Stimulated activated CD8-positive, alpha-beta memory T cell treated with anti-CD3 and anti-CD28 coated beads, Interleukin-4, amount 100 ng/mL, for 24 hours (primary cell): Measurements from ENCODE around the gene HDDC3.
"Not testable (repeated sequence)": the region's sequence is repeated elsewhere in the genome, so short reads cannot be mapped to it uniquely, and the experiment has no call there.

Source experiments
- DNase-seq: peaks from one replicate; pipeline ENCODE4 v3.0.0-alpha.2; 2020; ENCODE audit warnings: low read depth

HDDC3 gene

DNA sequence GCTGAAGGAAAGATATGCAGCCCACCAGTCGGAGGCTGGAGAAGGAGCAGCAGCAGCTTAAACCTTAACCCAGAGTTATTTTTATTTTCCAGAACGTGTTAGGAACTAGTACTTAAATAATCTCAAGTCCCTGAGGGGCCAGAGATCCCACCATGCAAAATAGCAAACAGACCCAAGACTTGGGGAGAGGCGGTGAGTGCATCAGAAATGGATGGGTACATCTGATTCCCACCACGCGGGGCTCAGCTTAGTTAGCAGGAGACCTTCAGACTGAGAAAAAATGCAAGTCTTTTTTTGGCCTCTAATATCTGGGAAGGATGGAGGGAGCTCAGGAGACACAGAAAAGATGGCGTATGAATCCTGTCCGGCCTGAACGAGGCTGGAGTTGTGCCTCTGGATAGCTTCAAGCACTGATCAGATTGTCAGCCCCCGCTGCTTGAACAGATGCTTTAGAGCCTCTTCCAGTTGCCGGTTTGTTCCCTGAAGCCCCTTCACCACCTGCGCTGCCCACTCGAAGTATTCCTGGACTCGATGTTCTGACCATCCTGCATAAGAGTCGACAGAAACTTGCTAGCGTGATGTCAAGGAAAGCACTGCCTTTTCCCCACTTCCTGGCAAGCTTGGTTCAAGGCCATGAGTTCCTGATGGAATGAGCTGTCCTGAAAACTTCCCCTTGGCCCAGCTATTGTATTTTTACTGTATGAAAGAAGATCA is 1.3 kb downstream of the HDDC3 start:
- no peak for DNase-seq

DNA sequence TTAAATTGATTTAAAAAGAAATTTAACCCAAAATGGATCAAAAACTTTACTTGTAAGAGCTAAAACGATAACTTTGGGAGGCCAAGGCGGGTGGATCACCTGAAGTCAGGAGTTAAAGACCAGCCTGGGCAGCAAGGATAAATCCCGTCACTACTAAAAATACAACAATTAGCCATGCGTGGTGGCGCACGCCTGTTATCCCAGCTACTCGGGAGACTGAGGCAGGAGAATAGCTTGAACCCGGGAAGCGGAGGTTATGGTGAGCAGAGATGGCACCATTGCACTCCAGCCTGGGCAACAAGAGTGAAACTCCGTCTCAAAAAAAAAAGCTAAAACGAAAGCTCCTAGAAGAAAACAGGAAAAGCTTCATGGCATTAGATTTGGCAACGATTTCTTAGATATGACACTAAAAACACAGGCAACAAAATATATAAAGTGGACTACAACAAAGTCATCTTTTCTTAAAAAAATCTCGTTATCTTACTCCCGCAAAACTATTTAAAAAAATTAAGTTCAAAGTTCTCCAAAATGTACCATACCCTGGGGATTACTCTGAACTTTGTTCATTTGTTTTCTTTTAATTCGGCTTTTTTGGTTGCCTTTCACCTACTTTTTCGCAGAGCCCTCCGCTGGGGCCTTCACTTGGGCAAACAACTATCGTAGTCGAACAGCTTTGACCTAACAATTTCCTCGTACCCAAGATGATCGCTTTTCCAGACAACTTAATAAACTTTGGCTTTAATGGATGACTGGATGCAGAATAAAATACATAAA is 2.9 kb downstream of the HDDC3 start:
- DNase-seq: no peak

DNA sequence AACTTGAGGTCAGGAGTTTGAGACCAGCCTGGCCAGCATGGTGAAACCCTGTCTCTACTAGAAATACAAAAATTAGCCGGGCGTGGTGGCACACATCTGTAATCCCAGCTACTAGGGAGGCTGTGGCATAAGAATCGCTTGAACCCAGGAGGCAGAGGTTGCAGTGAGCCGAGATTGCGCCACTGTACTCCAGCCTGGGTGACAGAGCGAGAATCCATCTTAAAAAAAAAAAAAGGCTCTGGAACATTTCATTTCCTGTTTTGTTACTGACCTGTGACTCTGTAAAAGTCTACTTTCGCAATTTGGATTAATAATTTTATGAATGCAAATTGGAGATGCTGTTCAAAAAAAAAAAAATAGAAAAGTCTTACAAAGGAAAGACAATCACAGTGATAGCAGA is 4.2 kb downstream of the HDDC3 start:
- not testable (repeated sequence) for DNase-seq

DNA sequence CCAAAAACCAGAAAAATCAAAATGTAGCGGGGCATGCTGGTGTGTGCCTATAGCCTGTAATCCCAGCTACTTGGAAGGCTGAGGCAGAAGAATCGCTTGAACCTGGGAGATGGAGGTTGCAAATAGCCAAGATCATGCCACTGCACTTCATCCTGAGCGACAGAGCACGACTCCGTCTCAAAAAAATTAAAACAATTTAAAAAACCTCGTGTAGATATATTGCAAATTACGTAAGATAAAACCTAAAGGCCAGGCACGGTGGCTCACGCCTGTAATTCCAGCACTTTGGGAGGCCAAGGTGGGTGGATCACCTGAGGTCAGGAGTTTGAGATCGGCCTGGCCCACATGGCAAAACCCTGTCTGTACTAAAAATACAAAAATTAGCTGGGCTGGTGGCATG is 5.6 kb downstream of the HDDC3 start:
- not testable (repeated sequence) for DNase-seq

DNA sequence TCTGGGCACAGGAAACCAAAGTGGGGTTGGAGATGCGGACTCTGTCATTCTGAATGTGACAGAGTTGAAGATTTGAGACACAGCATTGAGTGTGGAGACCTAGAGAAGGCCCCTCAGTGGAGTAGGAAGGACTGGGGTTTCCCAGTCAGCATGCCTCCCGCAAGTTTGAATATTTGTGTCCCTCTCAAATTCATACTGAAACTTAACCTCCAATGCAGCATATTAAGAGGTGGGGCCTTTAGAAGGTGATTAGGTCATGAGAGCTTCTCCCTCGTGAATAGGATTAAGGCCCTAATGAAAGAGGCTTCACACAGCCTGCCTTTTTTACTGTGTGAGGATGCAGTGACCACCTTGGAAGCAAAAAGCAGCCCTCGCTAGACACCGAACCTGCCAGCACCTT is 8.0 kb downstream of the HDDC3 start:
- no peak for DNase-seq

DNA sequence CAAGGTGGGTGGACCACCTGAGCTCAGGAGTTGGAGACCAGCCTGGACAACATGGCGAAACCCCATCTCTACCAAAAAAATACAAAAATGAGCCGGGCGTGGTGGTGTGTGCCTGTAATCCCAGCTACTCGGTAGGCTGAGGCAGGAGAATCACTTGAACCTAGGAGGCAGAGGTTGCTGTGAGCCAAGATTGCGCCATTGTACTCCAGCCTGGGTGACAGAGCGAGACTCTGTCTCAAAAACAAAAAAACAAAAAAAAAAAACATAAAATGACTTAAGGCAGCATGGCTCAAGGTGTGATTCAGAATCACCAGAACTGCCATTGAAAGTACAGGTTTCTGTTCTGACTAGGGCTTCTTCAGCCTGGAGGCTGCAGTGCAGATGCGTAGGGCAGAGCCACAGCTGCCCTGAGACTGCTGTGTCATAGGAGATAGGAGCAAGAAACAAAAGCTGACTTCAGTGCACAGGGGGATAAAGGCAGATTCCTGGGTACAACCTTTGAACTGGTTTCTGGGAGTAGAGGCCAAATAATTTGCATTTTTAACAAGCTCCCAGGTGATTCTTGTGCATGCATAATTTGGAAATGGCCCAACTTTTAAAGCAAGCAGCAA is 9.5 kb downstream of the HDDC3 start:
- DNase-seq: not testable (repeated sequence)

DNA sequence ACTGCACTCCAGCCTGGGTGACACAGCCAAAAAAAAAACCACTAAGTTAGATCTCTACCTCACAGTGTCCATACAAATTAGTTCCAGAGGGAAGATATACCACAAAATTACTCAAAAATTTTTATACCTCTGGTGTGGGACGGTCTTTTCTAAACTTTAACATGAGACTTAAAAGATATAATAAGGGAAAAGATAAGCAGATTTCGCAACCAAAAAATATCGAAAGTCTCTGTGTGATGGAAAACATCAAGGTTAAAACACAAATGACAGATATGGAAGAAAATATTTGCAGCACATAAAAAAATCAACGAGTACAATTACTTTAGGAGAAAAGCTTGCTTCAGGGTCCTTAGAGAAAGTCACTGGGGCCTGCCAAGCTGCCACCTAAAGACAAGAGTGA is 10.5 kb downstream of the HDDC3 start:
- no peak for DNase-seq

DNA sequence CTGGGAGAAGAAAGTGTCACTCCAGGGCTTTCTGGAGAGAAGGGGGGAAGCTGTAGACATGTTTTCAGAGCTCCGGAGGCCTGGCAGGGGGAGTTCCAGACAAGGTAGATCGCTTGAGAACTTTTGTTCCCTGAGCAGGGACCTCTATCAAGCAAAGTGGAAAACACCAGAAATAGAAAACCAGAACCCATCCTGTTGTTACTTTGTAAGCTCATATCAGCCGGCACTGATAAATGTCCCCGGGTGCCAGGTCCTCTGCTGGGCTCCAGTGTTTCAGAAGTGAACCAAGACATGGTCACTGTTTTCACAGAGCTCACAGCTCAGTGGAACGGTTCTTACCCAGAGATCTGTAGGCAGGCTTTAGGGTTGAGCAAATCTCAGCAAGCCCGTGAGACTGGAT is 13.5 kb downstream of the HDDC3 start:
- DNase-seq: no peak

DNA sequence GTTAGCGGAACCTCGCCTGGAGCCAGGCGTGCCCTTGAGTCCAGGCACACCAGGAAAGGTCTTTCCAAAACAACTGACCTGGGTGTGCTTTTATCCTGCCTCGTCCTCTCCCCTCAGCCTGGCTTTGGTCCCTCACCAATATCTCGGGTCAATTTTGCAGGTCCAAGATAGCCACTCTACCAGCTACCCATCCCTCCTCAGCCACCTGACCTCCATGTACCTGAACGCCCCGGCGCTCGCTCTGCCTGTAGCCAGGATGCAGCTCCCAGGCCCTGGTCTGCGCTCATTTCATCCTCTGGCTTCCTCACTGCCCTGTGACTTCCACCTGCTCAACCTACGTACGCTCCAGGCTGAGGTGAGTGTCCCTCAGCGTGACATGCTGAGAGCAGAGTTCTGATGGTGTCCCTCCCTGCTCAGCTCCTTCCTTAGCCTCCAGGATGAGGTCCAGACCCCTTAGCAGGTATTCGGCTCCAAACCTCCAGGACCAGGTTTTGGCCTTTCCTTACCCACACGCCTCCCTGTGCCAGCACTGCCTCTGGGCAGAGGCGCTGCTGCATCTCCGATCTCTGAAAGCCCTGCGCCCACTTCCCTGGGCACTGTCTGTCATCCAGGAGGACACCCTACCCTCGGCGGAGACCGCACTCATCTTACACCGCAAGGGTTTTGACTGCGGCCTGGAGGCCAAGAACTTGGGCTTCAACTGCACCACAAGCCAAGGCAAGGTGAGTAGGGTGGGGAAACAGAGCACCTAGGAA is 14.1 kb downstream of the HDDC3 start:
- no peak for DNase-seq

DNA sequence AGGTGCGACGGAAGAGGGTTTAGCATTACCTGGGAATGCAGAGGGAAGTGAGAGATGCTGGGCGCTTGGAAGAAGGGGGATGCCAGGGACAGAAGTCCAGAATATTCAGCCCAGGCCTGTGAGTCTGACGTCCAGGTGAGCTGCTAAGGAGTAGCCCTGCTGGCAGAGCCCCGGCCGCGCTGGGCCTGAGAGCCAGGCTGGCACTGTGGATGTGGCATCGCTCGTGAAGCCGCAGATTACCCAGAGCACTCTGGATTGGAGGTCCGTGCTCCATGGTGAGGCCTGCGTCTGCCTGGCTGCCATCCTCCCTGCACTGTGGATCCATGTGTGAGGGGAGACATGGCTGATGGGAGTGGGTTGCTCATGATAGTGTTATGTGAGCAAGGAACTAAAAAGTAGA is 14.8 kb downstream of the HDDC3 start:
- no peak for DNase-seq

DNA sequence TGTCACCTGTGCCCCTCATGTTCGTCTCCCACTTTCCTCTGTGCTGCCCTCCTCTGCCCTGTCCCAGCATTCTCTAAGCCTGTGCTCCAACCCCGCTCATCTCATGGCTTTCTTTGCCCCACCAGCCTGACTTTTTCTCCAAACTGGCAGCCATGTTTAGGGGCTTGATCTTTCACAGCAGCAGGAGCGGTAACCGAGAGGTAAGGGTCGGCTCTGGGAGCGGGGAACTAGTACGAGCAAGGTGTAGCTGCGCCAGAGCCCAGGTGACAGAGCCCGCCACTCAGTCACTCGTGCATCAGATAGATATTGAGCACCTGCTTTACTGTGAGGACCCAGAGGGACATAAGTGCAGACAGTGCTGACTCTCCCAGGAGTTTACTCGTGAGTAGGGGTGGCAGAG is 15.9 kb downstream of the HDDC3 start:
- DNase-seq: no peak

DNA sequence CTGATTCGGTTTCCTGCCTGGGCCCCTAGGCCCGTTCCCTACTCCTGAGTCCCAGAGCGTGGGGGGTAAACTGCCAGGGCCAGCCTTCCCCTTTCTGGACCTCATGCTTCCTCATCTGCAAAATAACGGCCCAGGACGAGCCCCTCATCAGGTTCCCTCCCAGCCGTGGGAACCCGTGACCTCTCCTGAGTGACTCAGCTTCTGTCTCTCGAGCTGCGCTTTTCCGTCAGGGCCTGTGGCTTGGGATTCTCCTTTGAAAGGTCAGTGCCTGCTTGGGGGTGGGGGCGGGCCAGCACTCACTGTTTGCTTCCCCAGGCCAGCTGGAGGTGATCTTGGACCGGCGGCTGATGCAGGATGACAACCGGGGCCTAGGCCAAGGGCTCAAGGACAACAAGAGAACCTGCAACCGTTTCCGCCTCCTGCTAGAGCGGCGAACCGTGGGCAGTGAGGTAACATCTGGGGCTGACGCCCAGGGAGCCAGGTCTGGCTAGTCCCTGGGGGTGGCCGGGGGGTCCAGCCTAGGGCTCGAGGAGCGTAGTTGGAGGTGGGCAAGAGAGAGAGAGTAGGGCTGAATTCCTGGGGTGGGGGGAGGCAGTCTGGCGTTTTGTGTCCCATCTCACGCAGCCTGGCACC is 16.4 kb downstream of the HDDC3 start:
- DNase-seq: no peak

DNA sequence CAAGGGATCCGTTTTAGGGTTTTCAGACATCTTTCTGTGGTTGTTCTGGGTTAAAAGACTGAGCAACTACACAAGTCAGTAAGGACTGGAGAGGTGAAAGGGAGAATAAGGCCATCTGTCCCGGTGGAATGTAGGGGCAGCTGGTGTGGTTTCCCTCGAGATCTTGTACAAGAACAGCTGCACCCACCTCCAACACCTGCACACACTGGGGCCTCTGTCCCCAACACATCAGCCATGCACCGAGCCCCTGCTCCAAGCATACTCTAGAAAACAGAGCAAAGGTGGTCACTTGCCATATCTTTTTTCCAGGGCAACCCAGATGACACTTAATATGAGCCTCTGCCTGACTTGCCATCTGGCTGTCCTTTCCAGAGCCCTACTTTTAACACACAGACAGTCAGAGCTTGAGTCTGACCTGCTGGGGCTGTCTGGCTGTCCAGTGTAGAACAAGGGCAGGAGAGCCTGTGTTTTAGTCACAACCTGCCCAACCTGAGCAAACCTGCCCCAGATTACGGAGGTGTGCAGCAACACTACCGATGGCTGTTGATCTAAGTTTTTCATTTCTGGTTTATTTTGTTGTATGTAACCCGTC is 17.0 kb downstream of the HDDC3 start:
- DNase-seq: no peak

DNA sequence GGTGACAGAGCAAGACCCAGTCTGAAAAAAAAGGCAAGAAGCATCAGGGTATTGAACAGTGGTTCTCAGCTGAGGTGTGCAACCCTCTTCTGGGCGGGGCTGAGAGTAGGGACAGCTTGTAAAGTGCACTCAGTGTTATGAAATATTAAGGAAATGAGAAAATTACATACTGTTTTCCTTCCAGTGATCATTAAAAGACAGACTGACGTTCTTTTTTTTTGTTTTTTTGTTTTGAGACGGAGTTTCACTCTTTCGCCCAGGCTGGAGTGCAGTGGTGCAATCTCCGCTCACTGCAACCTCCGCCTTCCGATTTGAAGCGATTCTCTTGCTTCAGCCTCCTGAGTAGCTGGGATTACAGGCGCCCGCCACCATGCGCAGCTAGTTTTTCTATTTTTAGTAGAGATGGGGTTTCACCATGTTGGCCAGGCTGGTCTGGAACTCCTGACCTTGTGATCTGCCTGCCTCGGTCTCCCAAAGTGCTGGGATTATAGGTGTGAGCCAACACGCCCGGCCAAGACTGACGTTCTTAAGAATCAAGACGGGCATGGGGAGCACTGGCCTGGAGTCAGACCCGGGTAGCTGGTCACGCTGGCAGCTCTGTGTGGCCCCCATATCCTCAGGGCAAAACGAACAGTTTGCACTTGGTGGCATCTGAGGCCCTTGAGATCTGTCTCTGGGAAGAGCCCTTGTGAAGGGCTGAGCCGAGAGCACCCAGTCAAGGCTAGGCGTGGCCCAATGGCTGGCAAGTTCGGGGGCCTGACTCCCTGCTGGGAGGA is 17.9 kb downstream of the HDDC3 start:
- DNase-seq: no peak

DNA sequence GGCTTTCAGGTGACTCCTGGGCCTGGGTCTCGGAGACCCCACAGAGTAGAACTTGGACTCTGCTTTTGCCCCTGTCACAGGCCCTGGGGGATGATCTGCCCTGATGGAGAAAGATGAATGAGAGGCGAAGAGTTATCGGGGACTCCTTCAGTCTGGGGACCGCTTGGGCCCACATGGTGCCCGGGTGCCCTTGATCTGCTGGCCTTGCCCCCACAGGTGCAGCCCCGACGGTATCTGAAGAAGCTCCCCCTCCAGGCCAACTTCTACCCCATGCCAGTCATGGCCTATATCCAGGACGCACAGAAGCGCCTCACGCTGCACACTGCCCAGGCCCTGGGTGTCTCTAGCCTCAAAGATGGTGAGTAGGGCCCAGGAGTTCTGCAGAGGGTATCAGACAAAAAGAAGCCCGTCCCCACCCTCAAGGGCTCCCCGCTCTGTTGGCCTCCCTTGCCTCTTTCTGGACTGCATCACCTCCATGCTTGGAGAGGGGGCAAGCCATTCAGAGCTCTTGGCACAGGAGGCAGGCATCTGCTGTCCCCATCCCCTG is 18.9 kb downstream of the HDDC3 start:
- DNase-seq: no peak

DNA sequence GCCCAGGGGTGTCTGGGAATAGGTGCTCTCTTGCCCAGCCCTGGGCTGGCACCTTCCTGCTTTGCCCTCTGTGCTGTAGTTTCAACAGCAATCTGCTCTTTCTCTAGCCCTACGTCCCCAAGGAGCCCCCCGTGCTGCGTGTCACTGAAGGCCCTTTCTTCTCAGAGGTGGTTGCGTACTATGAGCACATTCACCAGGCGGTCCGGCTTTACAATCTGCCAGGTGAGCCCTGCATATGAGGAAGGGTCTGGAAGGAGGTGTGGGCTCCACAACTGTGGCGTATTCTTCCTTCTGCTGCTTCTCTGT is 19.6 kb downstream of the HDDC3 start:
- no peak for DNase-seq

DNA sequence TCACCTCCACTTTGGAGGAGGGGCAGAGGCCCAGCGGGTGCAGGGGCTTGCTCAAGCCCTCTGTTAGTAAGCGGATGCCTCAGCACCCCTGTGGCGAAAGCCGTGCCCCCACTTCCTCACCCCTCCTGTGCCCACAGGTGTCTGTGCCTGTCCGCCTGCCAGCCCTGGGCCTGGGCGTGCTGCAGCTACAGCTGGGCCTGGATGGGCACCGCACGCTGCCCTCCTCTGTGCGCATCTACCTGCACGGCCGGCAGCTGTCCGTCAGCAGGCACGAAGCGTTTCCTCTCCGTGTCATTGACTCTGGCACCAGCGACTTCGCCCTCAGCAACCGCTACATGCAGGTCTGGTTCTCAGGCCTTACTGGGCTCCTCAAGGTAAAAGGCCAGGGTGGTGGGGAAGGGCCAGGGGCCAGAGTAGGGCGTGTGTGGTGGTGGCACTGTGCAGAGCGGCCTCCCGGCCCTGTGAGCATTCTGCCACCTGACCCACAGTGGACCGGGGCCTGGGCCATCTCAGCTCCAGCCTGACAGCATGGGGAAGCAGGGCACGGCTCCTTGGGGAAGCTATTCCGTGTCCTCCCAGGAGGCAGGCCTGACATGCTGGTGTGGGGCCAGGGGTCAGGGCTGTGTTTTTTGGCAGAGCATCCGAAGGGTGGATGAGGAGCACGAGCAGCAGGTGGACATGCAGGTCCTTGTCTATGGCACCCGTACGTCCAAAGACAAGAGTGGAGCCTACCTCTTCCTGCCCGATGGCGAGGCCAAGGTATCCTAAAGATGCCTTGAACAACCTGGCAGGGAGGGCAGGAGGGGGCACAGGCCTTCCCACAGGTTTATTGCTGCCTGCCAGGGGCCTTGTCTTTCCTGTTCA is 20.2 kb downstream of the HDDC3 start:
- DNase-seq: no peak

DNA sequence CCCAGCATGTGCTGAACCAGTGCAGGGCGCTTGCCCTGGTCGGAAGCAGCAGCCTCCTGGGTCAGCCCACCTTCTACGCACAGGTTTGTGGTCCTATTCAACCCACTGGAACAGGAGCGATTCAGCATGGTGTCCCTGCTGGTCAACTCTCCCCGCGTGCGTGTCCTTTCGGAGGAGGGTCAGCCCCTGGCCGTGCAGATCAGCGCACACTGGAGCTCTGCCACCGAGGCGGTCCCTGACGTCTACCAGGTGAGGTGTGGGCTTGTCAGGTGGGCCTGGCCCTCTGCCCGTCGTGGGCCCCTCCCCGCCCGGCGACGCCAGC is 21.1 kb downstream of the HDDC3 start:
- no peak for DNase-seq

DNA sequence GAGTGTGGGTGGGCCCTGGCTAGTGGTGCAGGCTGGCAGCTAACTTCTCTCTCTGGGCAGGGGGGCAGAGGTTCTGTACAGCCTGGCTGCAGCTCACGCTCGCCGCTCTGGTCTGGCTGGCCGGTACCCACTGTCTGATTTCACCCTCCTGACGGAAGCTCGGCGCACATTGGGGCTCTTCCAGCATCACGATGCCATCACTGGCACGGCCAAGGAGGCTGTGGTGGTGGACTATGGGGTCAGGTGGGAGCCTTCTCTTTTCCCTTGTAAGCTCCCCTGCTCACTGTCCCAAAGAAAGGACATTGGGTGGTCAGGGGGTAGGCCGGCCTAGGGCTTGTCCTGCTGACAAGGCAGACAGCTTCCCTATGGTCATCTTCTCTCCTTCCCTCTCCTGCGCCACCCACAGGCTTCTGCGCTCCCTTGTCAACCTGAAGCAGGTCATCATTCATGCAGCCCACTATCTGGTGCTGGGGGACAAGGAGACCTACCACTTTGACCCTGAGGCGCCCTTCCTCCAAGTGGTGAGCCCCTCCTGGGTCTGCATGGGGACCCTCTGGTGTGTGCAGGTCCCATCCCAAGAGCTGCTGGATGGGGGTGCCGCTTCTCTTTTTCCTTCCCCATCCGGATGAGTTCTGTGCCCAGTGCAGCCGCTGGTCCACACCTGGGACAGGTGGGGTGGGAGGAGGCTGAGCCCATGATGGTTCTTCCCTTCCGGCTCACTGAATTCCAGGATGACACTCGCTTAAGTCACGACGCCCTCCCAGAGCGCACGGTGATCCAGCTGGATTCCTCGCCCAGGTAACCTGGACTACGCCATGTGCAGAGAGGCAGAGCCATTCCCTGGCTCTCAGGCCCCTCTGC is 21.7 kb downstream of the HDDC3 start:
- no peak for DNase-seq
